ENCODE results near the gene RAMP1.

Gene RAMP1

GRCh38 chr2:237820421-237820820, 39.0 kb upstream of the RAMP1 start:
- Histone ChIP-seq H3K4me1 (no peaks in the 10 kb centered on the region), H3K27me3 (no peaks in the 10 kb centered on the region), H3K9me3 (no peaks in the 10 kb centered on the region), H3K27ac (no peak overlapping the region), H3K4me3 (no peak overlapping the region), H3K36me3 (no peaks in the 10 kb centered on the region)
- no peak for TF ChIP-seq CTCF (IDR thresholded peaks at IDR 0.05)
- no peak for DNase-seq
- intact Hi-C loops (cut with DNase I; ENCODE audit: low total_unique reads): no loop called here

GRCh38 chr2:237823544-237823943, 35.9 kb upstream of the RAMP1 start:
- Histone ChIP-seq H3K4me1 (no peaks in the 10 kb centered on the region), H3K9me3 (no peaks in the 10 kb centered on the region), H3K27ac (no peak overlapping the region), H3K36me3 (no peaks in the 10 kb centered on the region), H3K4me3 (no peak overlapping the region), H3K27me3 (no peaks in the 10 kb centered on the region)
- intact Hi-C loops (cut with DNase I; ENCODE audit: low total_unique reads): no loop called here
- no peak for DNase-seq
- no peak for TF ChIP-seq CTCF (IDR thresholded peaks at IDR 0.05)

- no peak overlapping the region for H3K27ac ChIP-seq
- no peaks in the 10 kb centered on the region for H3K36me3 ChIP-seq
- no peaks in the 10 kb centered on the region for H3K9me3 ChIP-seq
- no peaks in the 10 kb centered on the region for H3K27me3 ChIP-seq
- no peak for DNase-seq
- TF ChIP-seq CTCF (IDR thresholded peaks at IDR 0.05): no peak
- H3K4me3 ChIP-seq: no peak overlapping the region
- no peaks in the 10 kb centered on the region for H3K4me1 ChIP-seq
- intact Hi-C loops (cut with DNase I; ENCODE audit: low total_unique reads): no loop called here
Observed at GRCh38 chr2:237824085-237824484, 35.3 kb upstream of the RAMP1 start.

- intact Hi-C loops (cut with DNase I; ENCODE audit: low total_unique reads): no loop called here
- H3K4me1 ChIP-seq: no peaks in the 10 kb centered on the region
- no peak for TF ChIP-seq CTCF (IDR thresholded peaks at IDR 0.05)
- H3K36me3 ChIP-seq: no peaks in the 10 kb centered on the region
- H3K27me3 ChIP-seq: no peaks in the 10 kb centered on the region
- H3K4me3 ChIP-seq: no peak overlapping the region
- no peak overlapping the region for H3K27ac ChIP-seq
- H3K9me3 ChIP-seq: no peaks in the 10 kb centered on the region
- DNase-seq: no peak
Observed at GRCh38 chr2:237827421-237827987, 31.9 kb upstream of the RAMP1 start.

GRCh38 chr2:237830522-237830921, 28.9 kb upstream of the RAMP1 start:
- Histone ChIP-seq H3K27ac (no peak overlapping the region), H3K27me3 (no peaks in the 10 kb centered on the region), H3K4me3 (no peak overlapping the region), H3K36me3 (no peaks in the 10 kb centered on the region), H3K9me3 (no peaks in the 10 kb centered on the region), H3K4me1 (no peaks in the 10 kb centered on the region)
- intact Hi-C loops (cut with DNase I; ENCODE audit: low total_unique reads): no loop called here
- no peak for DNase-seq
- no peak for TF ChIP-seq CTCF (IDR thresholded peaks at IDR 0.05)

GRCh38 chr2:237833546-237833945, 25.9 kb upstream of the RAMP1 start:
- H3K27ac ChIP-seq: no peak overlapping the region
- TF ChIP-seq CTCF (IDR thresholded peaks at IDR 0.05): no peak

More at GRCh38 chr2:237833546-237833945, 25.9 kb upstream of the RAMP1 start:
- intact Hi-C loops (cut with DNase I; ENCODE audit: low total_unique reads): no loop called here
- Histone ChIP-seq H3K36me3 (no peaks in the 10 kb centered on the region), H3K4me3 (no peak overlapping the region), H3K4me1 (no peaks in the 10 kb centered on the region), H3K9me3 (no peaks in the 10 kb centered on the region), H3K27me3 (no peaks in the 10 kb centered on the region)
- no peak for DNase-seq
